Measurements from ENCODE around the gene METTL23.
"Not testable (repeated sequence)": the region's sequence is repeated elsewhere in the genome, so short reads cannot be mapped to it uniquely, and the experiment has no call there.

Gene METTL23

DNA sequence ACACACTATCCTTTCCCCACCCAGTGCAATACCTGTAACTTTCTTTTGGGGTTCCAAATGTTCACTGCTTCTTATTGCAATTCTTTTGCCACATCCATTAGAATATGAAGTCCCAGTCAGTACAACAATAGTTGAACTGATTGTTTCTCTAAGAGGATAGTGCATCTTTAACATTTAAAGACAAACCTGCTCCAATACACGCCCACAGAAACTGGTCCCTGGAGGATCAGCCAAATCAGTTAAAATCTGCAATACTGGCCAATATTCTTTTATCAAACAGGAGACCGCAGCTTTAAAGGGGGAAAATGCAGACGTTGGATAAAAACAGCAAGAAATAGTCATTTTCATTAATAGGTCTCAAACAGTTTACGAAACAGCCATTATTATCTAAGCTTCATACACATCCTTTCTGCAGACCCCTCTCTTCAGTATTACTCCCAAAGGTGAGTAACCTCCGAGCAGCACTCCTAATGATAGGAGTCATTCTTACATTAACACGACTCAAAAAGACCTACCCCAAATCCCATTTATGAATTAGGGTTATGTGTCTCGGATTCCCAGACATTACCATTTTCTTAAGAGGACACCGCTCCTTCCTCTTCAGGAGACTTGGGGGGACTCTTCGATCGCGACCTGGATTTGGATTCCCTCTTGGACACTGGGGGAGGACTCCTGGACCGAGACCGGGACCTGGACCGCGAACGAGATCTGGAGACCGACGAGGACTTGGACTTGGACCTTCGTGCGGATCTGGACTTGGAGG is 9.1 kb downstream of the METTL23 start:
- DNase-seq = no peak

DNA sequence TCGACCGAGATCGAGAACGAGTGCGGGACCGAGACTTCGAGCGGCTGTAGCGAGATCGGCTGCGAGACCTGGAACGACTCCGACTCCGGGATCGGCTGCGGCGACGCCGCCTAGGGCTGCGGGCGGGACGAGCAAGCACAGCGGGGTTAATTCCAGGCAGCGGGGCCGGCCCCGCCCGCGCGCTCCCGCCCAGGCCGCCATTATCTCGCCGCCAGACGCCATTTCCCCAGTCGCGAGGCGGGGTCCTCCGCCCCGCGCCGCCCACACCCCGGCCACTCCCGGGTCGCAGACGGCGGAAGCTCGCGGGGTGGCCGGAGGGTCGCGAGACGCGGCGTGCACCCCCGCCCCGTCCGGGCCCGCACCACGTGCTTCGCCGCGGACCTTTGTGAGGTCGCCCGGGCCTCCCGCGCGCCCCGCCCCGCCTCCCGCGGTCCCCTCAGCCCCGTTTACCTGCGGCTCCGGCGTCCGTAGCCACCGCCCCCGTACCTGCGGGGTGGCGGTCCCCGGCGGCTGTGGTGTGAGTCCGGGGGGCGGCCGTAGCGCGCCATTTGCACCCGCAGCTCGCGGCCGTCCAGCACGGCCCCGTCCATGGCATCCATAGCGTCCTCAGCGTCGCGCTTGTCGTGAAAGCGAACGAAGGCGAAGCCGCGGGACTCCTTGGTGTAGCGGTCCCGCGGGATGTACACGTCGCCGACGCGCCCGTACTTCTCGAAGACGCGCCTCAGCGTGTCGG is 9.9 kb downstream of the METTL23 start:
- DNase-seq = peak; percentile 55

DNA sequence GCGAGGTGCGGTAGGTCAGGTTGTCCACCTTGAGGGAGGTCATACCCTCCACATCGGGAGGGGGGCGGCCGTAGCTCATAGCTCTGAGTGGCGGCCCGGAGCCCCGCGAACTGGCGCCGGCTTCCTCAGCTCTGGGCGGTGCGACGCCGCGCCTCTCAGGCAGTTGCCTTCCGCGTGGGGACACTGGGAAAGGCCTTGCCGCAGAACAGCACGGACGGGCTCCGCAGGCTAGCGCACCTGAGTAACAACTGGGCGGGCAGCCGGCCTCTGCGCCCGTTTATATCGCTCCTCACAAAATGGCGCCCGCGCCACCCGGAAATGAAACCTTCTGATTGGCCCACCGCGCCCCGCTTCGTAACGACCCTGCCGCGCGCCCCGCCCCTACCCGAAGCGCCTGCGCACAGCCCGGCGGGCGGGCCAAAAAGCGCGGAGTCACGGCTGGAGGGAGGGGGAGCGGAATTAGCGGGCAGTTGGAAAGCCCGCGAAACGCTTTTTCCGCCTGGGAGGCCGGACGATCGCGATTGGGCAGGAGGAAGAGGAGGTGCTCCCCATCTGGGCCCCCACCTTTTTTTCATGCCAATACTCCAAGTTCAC is 10.5 kb downstream of the METTL23 start, which contains the start of gene SRSF2:
SRSF2 (minus strand) TSS at position 250 of the 594 bp plus-strand sequence; CDS start at position 79, 171 bp downstream.
- peak; percentile 99 for DNase-seq

DNA sequence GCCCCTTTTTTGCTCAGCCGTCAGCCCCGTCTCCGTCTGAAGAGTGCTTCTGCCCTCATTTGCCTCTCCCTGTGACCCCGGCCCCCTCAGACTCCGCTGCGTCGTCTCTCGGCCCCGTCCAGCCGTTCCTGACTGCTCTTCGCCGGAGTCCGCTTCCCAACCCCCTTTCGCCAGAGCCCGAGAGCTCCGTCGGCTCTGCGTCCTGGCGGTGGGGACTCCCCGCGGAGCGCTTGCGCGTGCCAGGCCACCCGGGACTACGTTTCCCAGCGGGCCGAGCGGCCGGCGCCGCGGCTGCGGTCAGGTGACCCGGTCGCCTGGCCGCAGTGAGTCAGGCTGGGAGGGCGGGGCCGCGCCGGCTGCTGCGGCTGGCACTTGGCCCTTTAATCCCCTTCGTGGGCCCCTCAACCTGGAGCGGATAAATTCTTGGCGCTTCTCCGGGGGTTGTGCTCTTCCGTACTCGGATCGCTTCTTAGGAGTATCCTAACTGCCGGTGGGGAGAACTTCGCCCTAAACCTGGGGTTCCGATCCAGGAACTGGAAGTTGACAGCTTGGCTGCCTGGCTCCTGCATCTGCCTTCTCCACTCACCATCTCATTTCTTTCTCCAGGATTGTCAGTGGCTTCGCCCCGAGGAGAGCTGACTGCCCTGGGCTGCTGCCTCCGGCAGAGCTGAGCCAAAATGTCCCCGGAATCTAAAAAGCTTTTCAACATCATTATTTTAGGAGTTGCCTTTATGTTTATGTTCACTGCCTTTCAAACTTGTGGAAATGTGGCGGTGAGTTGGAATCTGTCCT is 11.2 kb downstream of the METTL23 start, which contains the start of gene MFSD11:
MFSD11 (plus strand) TSS at position 444 of the 792 bp plus-strand sequence; CDS start at position 678, 234 bp downstream.
- DNase-seq = peak; percentile 95

DNA sequence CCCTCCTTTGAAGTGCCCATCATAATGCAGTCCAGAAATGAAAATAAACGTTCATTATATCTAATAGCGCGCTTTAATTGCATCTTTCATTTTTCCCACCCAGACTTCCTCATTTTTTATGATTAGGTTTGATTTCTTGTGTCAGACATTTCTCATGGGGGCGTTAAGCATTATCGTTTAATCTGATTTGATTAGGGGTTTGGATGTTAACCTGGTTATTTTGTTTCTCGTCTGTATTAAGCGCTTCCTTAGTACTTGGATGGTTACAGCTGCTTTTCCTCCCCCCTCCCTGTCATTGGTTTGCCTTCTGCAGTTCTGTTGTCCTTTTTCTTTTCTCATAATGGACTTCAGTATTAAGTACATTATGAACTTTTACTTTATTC is 11.8 kb downstream of the METTL23 start:
- DNase-seq = no peak

DNA sequence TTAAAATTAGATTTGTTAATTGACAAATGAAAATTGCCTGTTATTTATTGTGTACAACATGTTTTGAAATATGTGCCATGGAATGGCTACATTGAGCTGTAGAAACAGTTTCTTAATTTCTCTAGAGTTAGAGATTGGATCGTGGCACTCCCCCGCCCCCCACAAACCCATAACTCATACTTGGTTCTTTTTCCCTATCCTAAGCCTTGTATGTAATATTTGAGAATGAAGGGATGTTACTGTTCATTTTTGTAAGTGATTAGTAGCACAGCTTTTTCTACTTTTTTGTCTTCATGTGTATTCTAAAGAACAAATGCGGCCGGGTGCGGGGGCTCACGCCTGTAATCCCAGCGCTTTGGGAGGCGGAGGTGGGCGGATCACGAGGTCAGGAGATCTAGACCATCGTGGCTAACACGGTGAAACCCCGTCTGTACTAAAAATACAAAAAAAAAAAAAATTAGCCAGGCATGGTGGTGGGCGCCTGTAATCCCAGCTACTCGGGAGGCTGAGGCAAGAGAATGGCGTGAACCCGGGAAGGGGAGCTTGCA is 13.0 kb downstream of the METTL23 start:
- DNase-seq = not testable (repeated sequence)

DNA sequence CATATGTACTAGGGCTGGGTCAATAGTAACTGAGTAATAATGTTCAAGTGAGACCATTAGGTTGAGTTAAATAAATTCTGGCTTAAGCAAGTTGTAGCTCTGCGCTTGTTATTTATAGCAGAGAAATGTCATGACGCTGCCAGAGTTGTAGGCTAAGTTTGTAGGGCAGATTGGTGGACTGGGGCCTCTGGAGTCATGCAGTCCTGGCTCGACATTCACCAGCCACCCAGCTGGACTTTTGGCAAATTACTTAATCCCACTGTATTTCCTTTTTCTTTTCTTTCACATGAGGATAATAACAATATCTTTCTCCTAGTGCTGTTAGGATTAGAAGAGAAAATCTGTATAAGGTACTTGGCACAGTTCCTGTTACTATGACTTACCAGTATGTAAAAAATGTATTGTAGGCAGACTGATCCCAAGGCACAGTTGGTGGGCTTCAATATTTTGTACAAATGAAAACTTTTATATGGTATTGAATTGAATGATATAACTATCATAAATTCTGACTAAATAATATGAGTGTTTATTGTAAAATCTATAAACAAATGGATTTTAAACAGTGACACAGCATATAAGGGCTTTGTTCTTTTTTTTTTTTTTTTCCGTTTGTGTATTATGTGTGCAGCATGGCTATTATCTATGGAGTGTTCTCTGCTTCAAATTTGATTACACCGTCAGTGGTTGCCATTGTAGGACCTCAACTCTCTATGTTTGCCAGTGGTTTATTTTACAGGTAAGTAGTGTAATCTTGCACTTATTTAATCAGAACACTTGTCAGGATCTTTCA is 13.9 kb downstream of the METTL23 start:
- DNase-seq = peak; percentile 25

DNA sequence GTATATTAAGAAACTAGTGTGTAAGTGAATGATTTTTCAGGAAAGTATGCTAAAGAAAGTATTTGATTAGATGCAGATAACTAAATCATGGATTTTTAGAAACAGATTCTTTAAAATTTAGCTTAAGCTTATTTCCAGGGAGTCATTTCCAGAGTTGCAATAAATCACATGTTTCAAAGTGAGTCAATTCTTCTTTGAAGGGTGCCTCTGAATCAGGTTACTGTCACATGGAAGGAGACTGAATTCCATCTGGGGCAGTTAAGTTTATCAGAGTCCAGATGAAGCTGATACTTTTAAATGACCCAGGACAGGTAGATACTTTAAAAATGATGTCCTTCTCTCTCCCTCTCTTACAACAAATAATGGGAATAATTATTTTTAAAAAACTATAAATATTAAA is 16.3 kb downstream of the METTL23 start:
- DNase-seq = peak; percentile 45

DNA sequence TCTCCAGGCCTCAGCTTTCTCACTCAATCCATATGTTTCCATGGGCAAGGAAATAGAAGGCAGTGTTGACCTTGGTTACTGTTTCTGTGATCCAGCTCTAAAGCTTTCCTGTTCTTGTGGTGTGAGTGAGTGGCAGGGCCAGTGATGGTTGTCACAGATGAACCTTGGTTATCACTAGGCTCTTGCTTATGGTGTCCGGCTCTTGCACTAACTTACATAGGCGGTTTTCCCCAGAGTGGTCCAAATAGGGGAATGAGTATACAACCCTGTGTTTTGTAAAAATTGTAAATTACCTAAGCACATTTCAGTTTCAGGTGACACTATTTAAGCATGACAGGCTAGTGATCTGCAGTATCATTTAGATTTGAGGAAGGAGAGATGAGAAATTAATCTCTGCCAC is 18.1 kb downstream of the METTL23 start:
- DNase-seq = no peak

DNA sequence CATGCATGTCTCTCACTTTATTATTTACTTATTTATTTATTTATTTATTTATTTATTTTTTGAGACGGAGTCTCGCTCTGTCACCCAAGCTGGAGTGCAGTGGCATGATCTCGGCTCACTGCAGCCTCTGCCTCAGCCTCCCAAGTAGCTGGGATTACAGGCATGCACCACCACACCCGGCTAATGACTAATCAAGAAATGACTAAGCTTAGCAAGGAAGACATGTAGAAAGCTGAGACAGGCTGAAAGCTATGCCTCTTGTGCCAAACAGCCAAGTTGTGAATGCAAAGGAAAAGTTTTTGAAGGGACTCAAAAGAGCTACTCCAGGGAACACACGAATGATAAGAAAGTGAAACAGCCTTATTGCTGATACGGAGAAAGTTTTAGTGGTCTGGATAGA is 19.1 kb downstream of the METTL23 start:
- peak; percentile 34 for DNase-seq

DNA sequence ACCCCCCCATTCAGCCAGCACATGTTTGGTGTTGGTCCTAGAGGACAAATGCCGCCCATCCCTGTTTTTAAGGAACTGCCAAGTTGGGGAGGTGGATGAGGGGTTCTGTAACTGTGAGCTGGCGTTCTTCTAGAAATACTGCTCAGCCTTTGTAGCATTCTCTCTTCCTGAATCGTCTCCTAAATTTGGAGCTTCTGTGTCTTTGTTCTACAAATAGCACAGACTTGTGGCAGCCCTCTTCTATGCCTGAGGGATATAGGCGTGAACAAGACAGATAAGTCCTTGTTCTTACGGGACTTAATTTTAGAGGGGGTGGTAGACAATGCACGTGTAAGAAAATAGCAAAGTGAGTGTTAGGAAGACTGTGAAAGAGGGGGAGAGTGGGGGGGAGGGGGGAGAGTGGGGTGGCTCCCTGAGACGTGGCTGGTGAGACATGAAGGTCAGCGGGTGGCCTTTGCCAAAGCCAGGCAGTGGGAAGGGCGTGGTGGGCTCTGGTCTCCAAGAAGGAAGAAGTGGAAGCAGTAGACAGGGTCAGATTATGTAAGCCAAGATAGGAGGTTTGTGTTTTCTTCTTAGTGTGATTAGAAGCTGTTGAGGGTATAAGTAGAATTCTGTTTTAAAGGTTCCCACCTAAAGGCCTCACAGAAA is 21.2 kb downstream of the METTL23 start:
- no peak for DNase-seq

DNA sequence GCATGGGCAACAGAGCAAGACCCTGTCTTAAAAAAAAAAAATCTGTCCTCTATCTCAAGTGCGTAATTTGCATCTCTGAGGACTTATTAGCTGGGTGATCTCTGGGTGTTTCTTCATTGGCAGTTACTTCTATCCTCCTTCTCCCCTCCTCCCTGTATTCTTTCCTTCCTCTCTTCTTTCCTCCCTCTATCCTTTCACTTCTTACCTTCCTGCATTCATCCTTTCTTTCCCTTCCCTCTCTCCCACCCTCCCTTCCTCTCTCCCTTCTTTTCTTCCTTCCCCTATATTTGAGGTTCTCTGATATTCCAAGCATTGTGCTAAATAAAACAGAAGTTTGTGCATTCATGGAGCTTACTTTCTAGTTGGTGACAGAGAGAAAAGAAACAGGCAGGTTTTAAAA is 22.0 kb downstream of the METTL23 start:
- DNase-seq = no peak

DNA sequence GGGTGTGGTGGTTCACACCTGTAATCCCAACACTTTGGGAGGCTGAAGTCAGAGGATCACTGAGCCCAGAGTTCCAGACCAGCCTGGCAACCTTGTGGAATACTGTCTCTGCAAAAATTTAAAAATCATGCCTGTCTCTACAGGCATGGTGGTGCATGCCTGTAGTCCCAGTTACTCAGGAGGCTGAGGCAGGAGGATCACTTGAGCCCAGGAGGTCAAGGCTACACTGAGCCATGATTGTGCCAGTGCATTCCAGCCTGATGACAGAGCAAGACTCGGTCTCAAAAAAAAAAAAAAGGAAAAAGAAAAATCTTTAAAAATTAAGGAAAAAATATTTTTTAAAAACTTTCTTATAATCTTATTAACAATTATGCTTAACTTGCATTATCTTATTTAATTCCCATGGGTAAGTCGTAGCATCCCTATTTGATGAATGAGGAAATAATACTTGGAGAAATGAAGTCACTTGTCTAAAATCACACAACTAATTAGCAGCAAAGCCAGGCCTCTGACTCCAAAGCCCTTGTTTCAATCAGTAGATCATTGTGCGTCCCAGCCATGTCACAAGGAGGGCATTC is 24.9 kb downstream of the METTL23 start:
- DNase-seq = no peak

DNA sequence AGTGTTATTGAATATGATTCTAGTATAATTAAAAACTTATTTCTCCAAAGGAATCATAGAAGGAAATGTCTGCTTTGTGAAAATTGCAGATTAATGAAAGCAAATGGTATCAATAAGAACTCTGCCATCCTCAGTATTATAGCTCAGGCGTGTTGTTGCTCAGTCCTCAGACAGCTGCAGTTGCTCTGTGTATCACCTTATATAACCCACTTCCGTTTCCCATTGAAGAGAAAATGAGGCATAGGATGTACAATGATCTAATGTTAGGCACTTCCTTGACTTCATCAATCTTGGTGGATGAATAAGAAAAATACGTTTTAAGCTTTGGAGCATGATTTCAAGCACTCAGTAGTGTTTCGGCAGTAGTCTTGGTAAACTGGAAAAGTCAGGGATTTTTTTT is 25.4 kb downstream of the METTL23 start:
- peak; percentile 34 for DNase-seq

DNA sequence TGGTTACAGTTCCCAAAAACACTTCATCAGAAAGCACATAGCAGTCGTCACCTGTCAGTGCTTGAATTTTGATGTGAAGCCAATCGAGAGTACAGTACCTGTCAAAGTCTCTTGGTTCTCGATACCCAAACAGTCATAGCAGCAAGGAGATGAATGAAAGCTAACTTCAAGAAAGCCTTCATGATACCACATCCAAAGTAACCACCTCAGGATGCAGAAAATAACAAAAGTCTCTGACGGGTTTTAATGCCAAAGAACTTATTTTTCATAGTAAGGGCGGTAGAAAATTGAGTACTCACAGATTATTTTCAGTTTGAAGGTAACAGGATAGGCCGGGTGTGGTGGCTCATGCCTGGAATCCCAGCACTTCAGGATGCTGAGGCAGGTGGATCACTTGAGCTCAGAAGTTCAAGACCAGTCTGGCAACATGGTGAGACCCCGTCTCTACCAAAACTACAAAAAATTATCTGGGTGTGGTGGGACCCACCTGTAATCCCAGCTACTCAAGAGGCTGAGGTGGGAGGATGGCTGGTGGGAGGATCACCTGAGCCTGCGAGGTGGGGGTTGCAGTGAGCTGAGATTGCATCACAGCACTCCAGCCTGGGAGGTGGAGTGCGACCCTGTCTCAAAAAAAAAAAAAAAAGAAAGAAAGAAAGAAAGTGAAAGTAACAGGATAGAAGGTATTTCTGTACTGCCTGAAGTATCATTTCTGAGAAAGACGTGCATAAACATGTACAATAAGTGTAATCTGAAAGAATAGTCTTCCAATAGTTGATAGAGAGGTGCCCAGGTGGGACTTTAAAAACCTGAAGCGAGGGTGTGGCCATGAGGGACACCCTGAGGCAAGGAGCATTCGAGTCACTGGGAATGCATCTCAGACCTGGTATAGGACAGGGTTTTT is 26.7 kb downstream of the METTL23 start:
- DNase-seq = no peak

DNA sequence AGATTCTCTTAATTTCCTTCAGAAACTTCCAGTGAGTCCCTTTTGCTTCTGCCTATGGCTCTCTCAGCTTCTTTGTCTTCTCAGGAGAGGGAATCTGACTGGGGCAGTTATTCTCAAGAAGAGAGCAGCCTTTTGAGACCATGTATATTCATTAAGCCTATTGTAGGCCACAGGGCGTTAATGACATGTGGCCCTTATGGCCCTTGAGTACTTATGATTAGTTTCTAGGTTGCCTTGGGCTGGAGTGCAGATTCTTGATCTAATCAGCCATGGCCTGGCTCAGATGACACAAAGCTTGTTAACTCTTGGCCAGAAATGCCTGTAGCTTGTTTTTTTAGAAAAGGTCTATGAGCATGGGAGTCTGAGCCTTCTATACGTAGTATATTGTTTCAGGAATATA is 28.6 kb downstream of the METTL23 start:
- no peak for DNase-seq

DNA sequence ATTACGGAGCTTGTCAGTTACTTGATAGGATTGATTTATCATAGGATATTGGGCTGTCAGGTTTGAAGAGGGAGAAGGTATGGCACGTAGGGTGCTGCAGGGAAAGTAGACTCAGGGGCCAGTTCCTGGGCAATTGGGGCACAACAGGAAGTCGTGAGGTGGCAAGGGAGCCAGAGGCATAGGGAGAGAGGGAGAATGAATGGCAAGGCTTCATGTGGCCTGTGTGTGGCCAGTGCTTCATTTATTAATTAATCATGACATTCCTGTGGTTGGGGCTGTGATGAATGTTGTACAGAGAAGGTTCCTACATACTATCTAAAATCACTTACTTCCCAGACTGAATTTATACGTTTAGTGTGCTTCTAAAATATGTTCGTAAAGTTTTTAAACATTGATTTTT is 30.6 kb downstream of the METTL23 start:
- DNase-seq = peak; percentile 20

DNA sequence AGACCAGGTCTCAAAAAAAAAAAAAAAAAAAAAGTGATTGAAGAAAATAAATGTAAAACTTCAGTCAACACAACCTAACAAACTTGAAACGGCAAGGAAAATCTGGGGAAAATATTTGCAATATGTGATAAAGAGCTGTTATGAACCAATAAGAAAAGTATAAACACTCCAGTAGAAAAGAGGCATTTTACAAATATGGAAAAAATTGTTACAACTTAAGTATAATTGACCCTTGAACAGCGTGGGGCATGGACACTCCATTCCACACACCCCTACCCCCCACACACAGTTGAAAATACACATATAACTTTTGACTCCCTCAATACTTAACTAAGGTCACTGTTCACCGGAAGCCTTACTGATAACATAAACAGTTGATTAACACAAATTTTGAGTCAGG is 31.9 kb downstream of the METTL23 start:
- DNase-seq = no peak

DNA sequence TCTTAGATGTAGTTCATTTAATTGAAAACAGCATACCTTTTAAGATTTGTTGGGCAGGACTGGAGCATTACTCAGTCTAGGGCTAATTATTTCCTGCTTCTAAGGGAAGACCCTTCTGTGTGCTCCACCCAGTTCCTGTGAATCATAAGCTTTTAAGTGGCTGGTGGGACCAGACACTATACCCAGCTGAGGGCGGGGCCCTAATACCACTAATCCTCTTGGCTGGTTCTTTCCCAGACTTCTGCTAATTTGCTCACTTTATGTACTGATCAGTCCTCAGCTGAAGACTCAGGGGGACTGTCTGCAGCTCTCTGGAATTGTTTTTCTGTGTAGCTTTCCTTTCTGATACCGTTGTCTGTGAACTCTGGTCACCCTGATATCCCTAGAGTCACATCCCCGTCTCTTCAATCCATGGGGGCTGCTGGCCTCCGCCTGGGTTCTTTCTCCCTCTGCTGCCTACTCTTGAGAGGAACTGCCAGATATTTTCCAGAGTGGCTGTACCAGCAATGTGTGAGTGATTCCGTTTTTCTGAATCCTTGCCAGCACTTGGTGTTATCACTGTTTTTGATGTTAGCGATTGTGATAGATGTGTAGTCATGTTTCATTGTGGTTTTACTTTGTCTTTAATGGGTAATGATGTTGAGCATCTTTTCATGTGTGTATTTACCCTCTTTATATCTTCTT is 46.3 kb downstream of the METTL23 start:
- peak; percentile 94 for DNase-seq
